ENCODE data around the gene IKBKG.
"Not testable (repeated sequence)": the region's sequence is repeated elsewhere in the genome, so short reads cannot be mapped to it uniquely, and the experiment has no call there.

IKBKG gene

GRCh38 chrX:154547245-154548027, at the start of gene IKBKG:
Gene IKBKG, plus strand, starts transcription at chrX:154547620. Its CDS starts 4,383 bp downstream, at chrX:154552003.
- DNase-seq (ENCODE audit: low spot score): peak; percentile 89

GRCh38 chrX:154501423-154501822, 46.0 kb upstream of the IKBKG start:
- not testable (repeated sequence) for DNase-seq (ENCODE audit: low spot score)

GRCh38 chrX:154502098-154502497, 45.3 kb upstream of the IKBKG start:
- DNase-seq (ENCODE audit: low spot score): no peak

- no peak for DNase-seq (ENCODE audit: low spot score)
Measured at GRCh38 chrX:154502989-154503388, 44.4 kb upstream of the IKBKG start.

GRCh38 chrX:154505734-154506133, 41.7 kb upstream of the IKBKG start:
- DNase-seq (ENCODE audit: low spot score): no peak

GRCh38 chrX:154506483-154507332, 40.7 kb upstream of the IKBKG start:
- no peak for DNase-seq (ENCODE audit: low spot score)

GRCh38 chrX:154507673-154508383, 39.6 kb upstream of the IKBKG start:
- DNase-seq (ENCODE audit: low spot score): no peak

GRCh38 chrX:154508384-154508745, 39.1 kb upstream of the IKBKG start:
- no peak for DNase-seq (ENCODE audit: low spot score)

GRCh38 chrX:154509455-154509854, 38.0 kb upstream of the IKBKG start:
- no peak for DNase-seq (ENCODE audit: low spot score)

GRCh38 chrX:154511761-154512160, 35.7 kb upstream of the IKBKG start:
- no peak for DNase-seq (ENCODE audit: low spot score)

GRCh38 chrX:154512879-154513553, 34.4 kb upstream of the IKBKG start:
- no peak for DNase-seq (ENCODE audit: low spot score)

GRCh38 chrX:154513716-154514115, 33.7 kb upstream of the IKBKG start:
- no peak for DNase-seq (ENCODE audit: low spot score)

- peak; percentile 32 for DNase-seq (ENCODE audit: low spot score)
Measured at GRCh38 chrX:154515090-154515965, 32.1 kb upstream of the IKBKG start.

- peak; percentile 88 for DNase-seq (ENCODE audit: low spot score)
Measured at GRCh38 chrX:154515966-154516655, 31.3 kb upstream of the IKBKG start, which contains the start of gene FAM3A. Gene FAM3A, minus strand, starts transcription at chrX:154516232. Its CDS starts 460 bp downstream, at chrX:154515772.

GRCh38 chrX:154516656-154517100, 30.7 kb upstream of the IKBKG start:
- DNase-seq (ENCODE audit: low spot score): peak; percentile 48

GRCh38 chrX:154517101-154517781, 30.2 kb upstream of the IKBKG start:
- DNase-seq (ENCODE audit: low spot score): no peak

GRCh38 chrX:154519389-154519788, 28.0 kb upstream of the IKBKG start:
- no peak for DNase-seq (ENCODE audit: low spot score)

GRCh38 chrX:154525606-154526490, 21.6 kb upstream of the IKBKG start:
- DNase-seq (ENCODE audit: low spot score): no peak

Data from hematopoietic multipotent progenitor cell treated with erythropoietin and hydrocortisone succinate and interleukin-3 and kit ligand, for 15 days (in vitro differentiated cells).